GM18511 (cell line): ENCODE results near the gene SETD6.

ENCODE experiments used
- ATAC-seq: cut with Tn5 transposase; IDR thresholded peaks from one replicate; pipeline ENCODE4 v1.9.1; 2021; ENCODE audit warnings: mild to moderate bottlenecking, moderate library complexity; ENCODE audit not compliant: unreplicated experiment

SETD6 gene

GRCh38 chr16:58507963-58508670 lies 7.2 kb upstream of the SETD6 start:
- ATAC-seq: no peak

DNA sequence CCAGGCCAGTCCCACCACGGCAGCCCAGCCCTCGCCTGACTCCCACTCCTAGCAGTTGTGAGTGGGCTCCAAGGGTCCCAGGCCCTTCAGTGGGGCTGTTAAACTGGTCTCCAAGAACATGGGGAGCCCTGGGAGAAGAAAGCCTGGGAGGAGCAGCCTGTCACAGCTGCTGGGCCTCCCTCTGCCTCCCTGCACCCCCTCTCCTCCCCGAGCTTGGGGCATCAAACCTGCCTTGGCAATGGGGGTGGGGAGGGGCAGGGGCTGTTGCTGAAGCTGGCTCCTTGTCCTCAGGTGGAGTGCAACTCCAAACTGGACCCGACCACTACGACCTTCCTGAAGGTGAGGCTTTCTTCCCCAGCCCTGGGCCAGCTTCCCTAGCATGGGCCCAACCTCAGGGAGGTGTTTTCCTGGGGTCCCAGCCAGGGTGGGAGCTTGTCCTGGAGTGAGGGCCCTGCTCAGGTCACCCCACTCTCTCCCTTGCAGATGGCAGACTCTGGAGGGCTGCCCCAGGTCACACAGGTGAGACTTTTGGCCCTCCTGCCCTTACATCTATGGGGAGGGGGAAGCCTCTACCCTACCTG lies 6.6 kb upstream of the SETD6 start:
- no peak for ATAC-seq

GRCh38 chr16:58509256-58510096 lies 5.8 kb upstream of the SETD6 start:
- no peak for ATAC-seq

GRCh38 chr16:58510097-58510775 lies 5.1 kb upstream of the SETD6 start:
- ATAC-seq: no peak

DNA sequence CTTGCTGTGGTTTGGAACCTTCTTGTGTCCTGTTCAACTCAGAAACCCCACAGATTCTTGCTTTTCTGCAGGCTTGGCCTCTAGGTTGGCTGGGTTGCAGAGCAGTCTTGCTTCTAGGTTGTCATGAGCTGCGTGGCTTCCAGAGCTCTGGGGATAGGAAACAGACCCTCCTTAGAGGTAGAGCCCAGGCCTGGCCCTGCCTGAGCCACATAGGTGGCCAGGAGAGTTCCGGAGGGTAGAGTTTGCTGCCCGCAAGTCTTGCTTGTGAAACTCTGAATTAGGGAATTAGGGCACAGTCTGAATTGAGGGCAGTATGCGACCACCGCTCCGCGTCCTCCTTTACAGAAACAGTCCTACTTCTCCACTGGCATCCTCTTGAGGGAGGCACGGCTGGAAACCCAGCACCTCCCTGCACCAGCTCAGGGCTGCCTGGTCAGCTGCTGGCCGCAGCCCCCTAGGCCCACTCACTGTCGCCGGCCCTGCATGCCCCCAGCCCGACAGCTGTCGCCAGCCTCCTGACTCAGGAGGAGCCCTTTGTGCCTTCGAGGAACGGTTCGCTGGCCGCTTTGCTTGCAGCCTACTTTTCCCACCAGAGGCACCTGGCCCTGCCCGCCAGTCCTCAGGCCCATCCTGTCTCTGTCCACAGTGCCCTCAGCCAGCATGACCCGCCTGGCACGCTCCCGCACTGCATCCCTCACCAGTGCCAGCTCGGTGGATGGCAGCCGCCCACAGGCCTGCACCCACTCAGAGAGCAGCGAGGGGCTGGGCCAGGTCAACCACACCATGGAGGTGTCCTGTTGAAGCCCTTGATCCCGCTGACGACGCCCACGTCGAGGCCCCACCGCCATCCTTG lies 4.3 kb upstream of the SETD6 start:
- no peak for ATAC-seq

DNA sequence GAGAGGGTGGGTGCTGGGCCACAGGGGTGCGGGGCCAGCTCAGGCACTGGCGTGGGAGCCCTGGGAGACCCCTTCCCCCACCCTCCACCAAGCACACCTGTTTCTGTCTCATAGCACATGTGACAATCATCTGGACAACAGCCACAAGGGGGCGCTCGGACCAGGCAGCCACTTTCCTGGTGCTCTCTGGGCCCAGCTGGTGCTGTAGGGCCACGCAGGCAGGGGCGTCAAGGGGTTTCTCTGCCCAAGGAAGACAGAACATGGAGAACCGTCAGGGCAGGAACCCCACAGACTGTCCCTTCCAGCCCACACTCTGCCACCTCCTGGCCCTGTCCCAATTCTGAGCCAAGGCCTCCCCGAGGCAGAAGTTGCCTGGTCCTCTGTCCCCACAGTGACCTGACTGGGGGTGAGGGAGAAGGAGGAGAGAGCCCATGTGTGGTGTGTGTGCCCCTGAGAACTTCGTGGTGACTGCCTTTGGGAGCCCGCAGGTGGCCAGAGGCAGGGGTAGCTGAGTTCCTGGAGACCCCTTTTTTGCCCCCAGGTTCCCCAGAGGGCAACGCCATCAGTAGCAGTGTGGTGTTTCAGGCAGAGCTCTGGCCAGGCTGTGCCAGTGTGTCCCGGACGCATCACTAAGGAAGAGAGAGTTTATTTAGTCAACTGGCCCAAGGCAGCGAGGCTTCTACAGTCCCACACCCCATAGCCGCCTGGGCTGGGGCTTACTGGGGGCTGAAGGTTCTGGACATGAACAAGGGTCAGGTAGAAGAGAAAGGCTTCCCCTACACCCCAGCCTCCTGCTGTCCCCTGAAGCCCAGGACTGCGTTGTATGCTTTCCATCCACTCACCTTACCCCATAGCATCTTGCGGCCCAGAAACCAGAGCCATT lies 3.1 kb upstream of the SETD6 start:
- peak; percentile 32 for ATAC-seq

DNA sequence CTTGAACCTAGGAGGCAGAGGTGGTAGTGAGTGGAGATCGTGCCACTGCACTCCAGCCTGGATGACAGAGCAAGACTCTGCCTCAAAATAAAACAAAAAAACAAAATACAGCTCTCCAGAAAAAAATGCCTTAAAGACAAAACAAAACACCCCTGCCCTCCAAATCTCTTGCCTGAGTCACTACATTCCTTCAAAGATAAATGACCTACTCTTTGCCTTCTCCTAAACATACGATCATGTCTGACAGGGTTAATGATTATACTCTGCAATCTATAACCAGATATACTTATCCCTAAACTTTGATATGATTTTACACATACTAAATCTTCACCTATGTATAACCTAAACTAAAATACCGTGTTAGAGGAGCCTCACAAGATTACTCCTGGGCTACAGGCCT lies 1.4 kb upstream of the SETD6 start:
- ATAC-seq: no peak

- peak; percentile 49 for ATAC-seq
Measured at GRCh38 chr16:58515871-58516767, 802 bp downstream of the SETD6 start.

- no peak for ATAC-seq
Measured at GRCh38 chr16:58516768-58517107, 1.4 kb downstream of the SETD6 start.

- peak; percentile 35 for ATAC-seq
Measured at GRCh38 chr16:58518083-58518979, 3.0 kb downstream of the SETD6 start.

- no peak for ATAC-seq
Measured at GRCh38 chr16:58518980-58519368, 3.7 kb downstream of the SETD6 start.

DNA sequence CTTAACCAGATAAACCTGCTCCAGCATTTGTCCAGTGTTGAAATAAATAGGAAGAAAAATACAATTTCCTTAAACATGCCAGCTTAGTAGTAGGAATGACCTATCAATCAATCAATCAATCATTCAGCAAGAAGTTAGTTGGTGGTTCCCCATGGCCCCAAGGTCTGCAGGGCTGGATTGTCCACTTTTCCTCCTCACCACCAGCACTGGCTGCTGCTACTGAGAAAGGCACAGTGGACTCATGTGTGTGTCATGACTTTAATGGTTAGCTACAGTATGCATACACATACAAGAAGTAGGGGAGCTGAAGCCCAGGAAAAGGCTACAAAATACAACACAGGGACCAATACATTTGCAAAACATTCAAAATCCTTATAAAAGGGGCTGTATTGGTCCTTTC lies 4.4 kb downstream of the SETD6 start:
- ATAC-seq: no peak

- ATAC-seq: no peak
Measured at GRCh38 chr16:58530179-58530578, 14.9 kb downstream of the SETD6 start.

GRCh38 chr16:58532414-58532813 lies 17.1 kb downstream of the SETD6 start:
- ATAC-seq: no peak

DNA sequence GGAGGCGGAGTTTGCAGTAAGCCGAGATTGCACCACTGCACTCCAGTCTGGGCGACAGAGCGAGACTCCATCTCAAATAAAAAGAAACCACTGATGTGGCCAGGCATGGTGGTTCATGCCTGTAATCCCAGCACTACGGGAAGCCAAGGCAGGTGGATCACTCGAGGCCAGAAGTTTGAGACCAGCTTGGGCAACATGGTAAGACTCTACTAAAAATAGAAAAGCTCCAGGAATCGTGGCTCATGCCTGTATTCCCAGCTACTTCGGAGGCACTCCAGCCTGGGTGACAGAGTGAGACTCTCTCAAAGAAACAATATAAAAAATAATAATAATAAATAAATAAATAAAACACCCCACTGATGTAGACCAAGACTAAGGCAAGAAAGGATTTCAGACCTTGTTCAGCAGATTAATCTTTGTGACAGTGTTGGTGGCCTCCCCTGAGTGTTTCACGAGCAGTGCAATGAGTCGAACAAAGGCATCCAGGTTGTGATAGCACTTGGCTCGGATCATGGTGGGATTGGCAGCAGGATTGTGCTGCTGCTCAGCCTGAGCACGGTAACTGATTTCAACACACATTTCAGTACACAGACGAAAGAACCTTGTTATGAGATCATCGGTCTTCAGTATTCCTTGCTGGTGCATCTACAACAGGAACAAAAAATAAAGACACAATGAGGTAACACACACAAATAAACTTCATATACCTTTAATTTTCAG lies 18.6 kb downstream of the SETD6 start:
- ATAC-seq: no peak

DNA sequence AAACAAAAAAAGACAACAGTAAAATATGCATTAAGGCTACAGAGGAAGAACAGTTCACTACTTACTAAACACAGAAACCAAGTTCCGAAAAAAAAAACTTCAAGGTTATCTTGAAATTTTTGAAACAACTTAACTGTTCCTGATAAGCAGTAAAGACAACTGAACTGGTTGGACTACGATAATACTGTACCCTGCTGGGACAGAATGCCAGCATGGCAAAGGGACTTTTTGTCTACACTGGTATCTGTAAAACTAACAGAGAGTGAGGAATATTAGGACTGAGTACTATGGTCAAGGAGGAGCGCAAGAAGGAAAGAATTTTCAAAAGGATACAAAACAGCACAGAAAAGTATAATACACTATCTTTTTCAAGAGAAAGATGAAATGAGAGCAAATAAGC lies 19.8 kb downstream of the SETD6 start:
- no peak for ATAC-seq

- no peak for ATAC-seq
Measured at GRCh38 chr16:58536278-58536677, 21.0 kb downstream of the SETD6 start.
